ENCODE results near the gene GH1.
A peak's percentile ranks its signal among the peaks of the same experiment; 100 is the strongest.
"Not testable (repeated sequence)": the region's sequence is repeated elsewhere in the genome, so short reads cannot be mapped to it uniquely, and the experiment has no call there.

GH1 gene

GRCh38 chr17:63896524-63897354 is 21.9 kb downstream of the GH1 start, which contains the start of gene CSH1:
CSH1 (minus strand) TSS chr17:63896574; CDS start chr17:63896511, 63 bp downstream.
- DNase-seq (ENCODE audit: low read depth, low spot score), result not testable (repeated sequence)

- DNase-seq (ENCODE audit: low read depth, low spot score), result not testable (repeated sequence)
Measured at GRCh38 chr17:63894821-63895220, 23.8 kb downstream of the GH1 start.

GRCh38 chr17:63894021-63894420 is 24.6 kb downstream of the GH1 start:
- DNase-seq (ENCODE audit: low read depth, low spot score), result not testable (repeated sequence)

- not testable (repeated sequence) for DNase-seq (ENCODE audit: low read depth, low spot score)
Measured at GRCh38 chr17:63892316-63893037, 26.2 kb downstream of the GH1 start.

GRCh38 chr17:63889026-63889848 is 29.4 kb downstream of the GH1 start:
- DNase-seq (ENCODE audit: low read depth, low spot score), result peak; percentile 30

GRCh38 chr17:63885119-63885518 is 33.5 kb downstream of the GH1 start:
- DNase-seq (ENCODE audit: low read depth, low spot score), result not testable (repeated sequence)

- not testable (repeated sequence) for DNase-seq (ENCODE audit: low read depth, low spot score)
Measured at GRCh38 chr17:63882626-63883126, 36.0 kb downstream of the GH1 start.

- peak; percentile 65 for DNase-seq (ENCODE audit: low read depth, low spot score)
Measured at GRCh38 chr17:63881935-63882601, 36.6 kb downstream of the GH1 start, which contains the start of gene GH2. GH2 (minus strand) TSS chr17:63881944; CDS start chr17:63881801, 143 bp downstream.

- DNase-seq (ENCODE audit: low read depth, low spot score), result not testable (repeated sequence)
Measured at GRCh38 chr17:63881337-63881736, 37.3 kb downstream of the GH1 start.

- no peak for DNase-seq (ENCODE audit: low read depth, low spot score)
Measured at GRCh38 chr17:63880706-63881105, 37.9 kb downstream of the GH1 start.

- not testable (repeated sequence) for DNase-seq (ENCODE audit: low read depth, low spot score)
Measured at GRCh38 chr17:63878413-63878812, 40.2 kb downstream of the GH1 start.

GRCh38 chr17:63874693-63875092 is 43.9 kb downstream of the GH1 start:
- DNase-seq (ENCODE audit: low read depth, low spot score), result not testable (repeated sequence)

- DNase-seq (ENCODE audit: low read depth, low spot score), result not testable (repeated sequence)
Measured at GRCh38 chr17:63874061-63874626, 44.5 kb downstream of the GH1 start.

- DNase-seq (ENCODE audit: low read depth, low spot score), result not testable (repeated sequence)
Measured at GRCh38 chr17:63873577-63873976, 45.1 kb downstream of the GH1 start, which contains the start of gene CSH2. CSH2 (minus strand) TSS chr17:63873677; CDS start chr17:63873614, 63 bp downstream.

- DNase-seq (ENCODE audit: low read depth, low spot score), result not testable (repeated sequence)
Measured at GRCh38 chr17:63871646-63872365, 46.8 kb downstream of the GH1 start.

GRCh38 chr17:63870292-63870665 is 48.4 kb downstream of the GH1 start:
- not testable (repeated sequence) for DNase-seq (ENCODE audit: low read depth, low spot score)

- peak; percentile 39 for DNase-seq (ENCODE audit: low read depth, low spot score)
Measured at GRCh38 chr17:63869491-63870291, 48.9 kb downstream of the GH1 start.
